Keratinocyte (primary cell): ENCODE results near the gene MYH7B.

Source experiments
- CTCF ChIP-seq, 3 experiments: IDR thresholded peaks in 1 of 3; conservative IDR thresholded peaks in 1 of 3; optimal IDR thresholded peaks in 1 of 3; 2 replicates in 2 of 3; 3 replicates in 1 of 3; pipeline versions ENCODE3 to v1.5.1; 2011; ENCODE audit warnings: low read length in 3 of 3, mild to moderate bottlenecking in 3 of 3, moderate library complexity in 2 of 3, control low read depth in 1 of 3, inconsistent platforms in 1 of 3; ENCODE audit not compliant: insufficient read depth in 2 of 3; ENCODE audit errors: extremely low read depth in 1 of 3
- EZH2 ChIP-seq: IDR thresholded peaks from one replicate; pipeline ENCODE4 v1.6.1; 2012; ENCODE audit warnings: inconsistent platforms, mild to moderate bottlenecking, low read length, moderate library complexity

- TF ChIP-seq CTCF (optimal IDR thresholded peaks at IDR 0.05 in 1 of 3, IDR thresholded peaks at IDR 0.05 in 1 of 3, conservative IDR thresholded peaks at IDR 0.05 in 1 of 3; ENCODE audit: extremely low read depth in 1 of 3, insufficient read depth in 2 of 3, low read length in 3 of 3) (no peak), EZH2 (no peak)
Measured at GRCh38 chr20:34925981-34926380, 29.7 kb upstream of the MYH7B start.
